MM.1S (cell line): ENCODE results near the gene ERI3.

Experiments used
- DNase-seq: peaks from one replicate; pipeline ENCODE4 v3.0.0-alpha.2; 2015
- H2AFZ ChIP-seq: fragments of 300-600 bp; sonication (generic); 2 replicates; pipeline ENCODE4 v1.6.0; 2016; ENCODE audit warnings: antibody characterized with exemption, low read length
- H3F3A ChIP-seq: fragments of 300-600 bp; sonication (generic); 2 replicates; pipeline ENCODE4 v1.6.1; 2016; ENCODE audit warnings: mild to moderate bottlenecking, antibody characterized with exemption, low read length, moderate library complexity, mixed read lengths; ENCODE audit not compliant: insufficient read depth
- H3K27ac ChIP-seq: fragments of 300-600 bp; sonication (generic); 2 replicates; pipeline ENCODE4 v1.5.1; 2016; ENCODE audit warnings: mild to moderate bottlenecking, low read length
- H3K27me3 ChIP-seq: fragments of 300-600 bp; sonication (generic); replicated peaks from 2 replicates; pipeline ENCODE4 v1.6.0; 2016; ENCODE audit warnings: low read length; ENCODE audit not compliant: insufficient read depth
- H3K36me3 ChIP-seq: fragments of 300-600 bp; sonication (generic); replicated peaks from 2 replicates; pipeline ENCODE4 v1.6.1; 2016; ENCODE audit warnings: mild to moderate bottlenecking, low read length, mixed read lengths; ENCODE audit not compliant: insufficient read depth
- H3K4me1 ChIP-seq: fragments of 300-600 bp; sonication (generic); 2 replicates; pipeline ENCODE4 v1.6.1; 2016; ENCODE audit warnings: low read length, mixed read lengths
- H3K4me2 ChIP-seq: fragments of 300-600 bp; sonication (generic); 2 replicates; pipeline ENCODE4 v1.6.0; 2016; ENCODE audit warnings: low read depth, low read length
- H3K4me3 ChIP-seq: fragments of 300-600 bp; sonication (generic); 2 replicates; pipeline ENCODE4 v1.5.1; 2016; ENCODE audit warnings: low read length, mixed read lengths
- H3K79me2 ChIP-seq: fragments of 300-600 bp; sonication (generic); 2 replicates; pipeline ENCODE4 v1.6.1; 2016; ENCODE audit warnings: mixed run types, low read length, mixed read lengths
- H3K9ac ChIP-seq: fragments of 300-600 bp; sonication (generic); 2 replicates; pipeline ENCODE4 v1.6.1; 2016; ENCODE audit warnings: low read length, mixed read lengths
- H3K9me2 ChIP-seq: fragments of 300-600 bp; sonication (generic); replicated peaks from 2 replicates; pipeline ENCODE4 v1.6.1; 2016; ENCODE audit warnings: mild to moderate bottlenecking, low read length, mixed read lengths; ENCODE audit not compliant: insufficient read depth
- H3K9me3 ChIP-seq: fragments of 300-600 bp; sonication (generic); replicated peaks from 2 replicates; pipeline ENCODE4 v1.6.1; 2016; ENCODE audit warnings: mild to moderate bottlenecking, low read length, mixed read lengths; ENCODE audit not compliant: insufficient read depth
- H4K20me1 ChIP-seq: fragments of 300-600 bp; sonication (generic); 2 replicates; pipeline ENCODE4 v1.6.1; 2016; ENCODE audit warnings: mild to moderate bottlenecking, low read length, moderate library complexity, mixed read lengths; ENCODE audit not compliant: insufficient read depth
- EZH2 ChIP-seq: fragments of 300-600 bp; sonication (generic); optimal IDR thresholded peaks from 2 replicates; pipeline ENCODE3; 2017; ENCODE audit warnings: low read depth, mild to moderate bottlenecking, antibody characterized with exemption, low read length, mixed read lengths
- EZH2phosphoT487 ChIP-seq: fragments of 300-600 bp; sonication (generic); IDR thresholded peaks from 2 replicates; pipeline ENCODE4 v1.6.1; 2018; ENCODE audit warnings: antibody characterized with exemption, low read length
- TF ChIP-seq, protein P1 (sequence below): fragments of 300-600 bp; sonication (generic); IDR thresholded peaks from 2 replicates; pipeline ENCODE4 v1.5.1; 2016; ENCODE audit warnings: antibody characterized with exemption, low read length, mixed read lengths

ERI3 gene

DNA sequence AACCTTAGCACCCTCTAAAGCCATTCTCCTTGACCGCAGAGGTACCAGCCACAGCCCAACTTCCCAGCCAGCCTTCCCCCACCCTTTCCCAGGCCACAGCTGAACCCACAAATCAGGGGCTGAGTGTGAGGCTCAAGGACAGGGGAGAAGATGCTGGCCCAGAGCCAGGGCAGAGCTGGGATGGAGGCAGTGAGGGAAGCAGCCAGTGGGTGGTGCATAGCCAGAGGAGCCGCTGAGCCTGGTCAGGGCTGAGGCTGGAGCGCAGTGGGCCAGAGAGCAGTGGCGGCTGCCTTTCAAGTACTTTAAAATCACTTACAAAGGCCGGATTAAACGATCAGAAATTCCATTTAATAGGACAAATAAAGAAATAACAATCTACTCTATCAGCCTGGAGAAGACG is 105.5 kb downstream of the ERI3 start:
- no peak overlapping the region for H2AFZ ChIP-seq
- no peaks in the 10 kb centered on the region for H3F3A ChIP-seq
- no peak for DNase-seq
- H3K9me3 ChIP-seq: no peaks in the 10 kb centered on the region
- TF ChIP-seq EZH2: no peak
- no peak for TF ChIP-seq EZH2phosphoT487
- TF ChIP-seq, protein P1, sequence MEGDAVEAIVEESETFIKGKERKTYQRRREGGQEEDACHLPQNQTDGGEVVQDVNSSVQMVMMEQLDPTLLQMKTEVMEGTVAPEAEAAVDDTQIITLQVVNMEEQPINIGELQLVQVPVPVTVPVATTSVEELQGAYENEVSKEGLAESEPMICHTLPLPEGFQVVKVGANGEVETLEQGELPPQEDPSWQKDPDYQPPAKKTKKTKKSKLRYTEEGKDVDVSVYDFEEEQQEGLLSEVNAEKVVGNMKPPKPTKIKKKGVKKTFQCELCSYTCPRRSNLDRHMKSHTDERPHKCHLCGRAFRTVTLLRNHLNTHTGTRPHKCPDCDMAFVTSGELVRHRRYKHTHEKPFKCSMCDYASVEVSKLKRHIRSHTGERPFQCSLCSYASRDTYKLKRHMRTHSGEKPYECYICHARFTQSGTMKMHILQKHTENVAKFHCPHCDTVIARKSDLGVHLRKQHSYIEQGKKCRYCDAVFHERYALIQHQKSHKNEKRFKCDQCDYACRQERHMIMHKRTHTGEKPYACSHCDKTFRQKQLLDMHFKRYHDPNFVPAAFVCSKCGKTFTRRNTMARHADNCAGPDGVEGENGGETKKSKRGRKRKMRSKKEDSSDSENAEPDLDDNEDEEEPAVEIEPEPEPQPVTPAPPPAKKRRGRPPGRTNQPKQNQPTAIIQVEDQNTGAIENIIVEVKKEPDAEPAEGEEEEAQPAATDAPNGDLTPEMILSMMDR: no peak
- H3K27ac ChIP-seq: no peak overlapping the region
- no peak overlapping the region for H3K4me2 ChIP-seq
- H3K4me1 ChIP-seq: no peaks in the 10 kb centered on the region
- no peaks in the 10 kb centered on the region for H3K36me3 ChIP-seq
- H3K9ac ChIP-seq: no peak overlapping the region
- no peaks in the 10 kb centered on the region for H4K20me1 ChIP-seq
- H3K27me3 ChIP-seq: no peaks in the 10 kb centered on the region
- no peaks in the 10 kb centered on the region for H3K79me2 ChIP-seq
- no peak overlapping the region for H3K4me3 ChIP-seq
- H3K9me2 ChIP-seq: no peaks in the 10 kb centered on the region

DNA sequence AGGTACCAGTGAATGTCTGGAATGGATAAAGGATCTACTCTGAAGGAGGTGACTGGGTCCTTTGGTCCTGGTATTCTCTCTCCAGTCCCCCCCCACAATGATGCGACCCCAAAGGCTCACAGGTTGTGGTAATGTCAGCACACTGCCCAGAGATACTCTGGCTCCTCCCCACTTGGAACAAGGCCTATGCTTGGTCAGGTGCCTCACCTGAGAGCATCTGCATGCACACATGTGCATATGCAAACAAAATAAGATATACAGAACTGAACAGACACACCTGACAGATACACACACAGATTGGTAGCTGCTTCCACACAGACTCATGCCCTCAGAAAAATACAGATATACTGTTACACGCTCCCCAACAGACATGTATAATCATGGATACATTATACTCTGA is 108.3 kb downstream of the ERI3 start:
- H3K9me3 ChIP-seq: no peaks in the 10 kb centered on the region
- no peak overlapping the region for H2AFZ ChIP-seq
- no peak for TF ChIP-seq EZH2phosphoT487
- TF ChIP-seq, protein P1: no peak
- no peak for TF ChIP-seq EZH2
- no peaks in the 10 kb centered on the region for H3F3A ChIP-seq
- no peaks in the 10 kb centered on the region for H3K79me2 ChIP-seq
- H3K4me3 ChIP-seq: no peak overlapping the region
- H3K4me1 ChIP-seq: no peaks in the 10 kb centered on the region
- no peaks in the 10 kb centered on the region for H3K36me3 ChIP-seq
- no peaks in the 10 kb centered on the region for H4K20me1 ChIP-seq
- H3K27ac ChIP-seq: no peak overlapping the region
- H3K27me3 ChIP-seq: no peaks in the 10 kb centered on the region
- H3K9ac ChIP-seq: no peak overlapping the region
- DNase-seq: no peak
- H3K4me2 ChIP-seq: no peak overlapping the region
- H3K9me2 ChIP-seq: no peaks in the 10 kb centered on the region

DNA sequence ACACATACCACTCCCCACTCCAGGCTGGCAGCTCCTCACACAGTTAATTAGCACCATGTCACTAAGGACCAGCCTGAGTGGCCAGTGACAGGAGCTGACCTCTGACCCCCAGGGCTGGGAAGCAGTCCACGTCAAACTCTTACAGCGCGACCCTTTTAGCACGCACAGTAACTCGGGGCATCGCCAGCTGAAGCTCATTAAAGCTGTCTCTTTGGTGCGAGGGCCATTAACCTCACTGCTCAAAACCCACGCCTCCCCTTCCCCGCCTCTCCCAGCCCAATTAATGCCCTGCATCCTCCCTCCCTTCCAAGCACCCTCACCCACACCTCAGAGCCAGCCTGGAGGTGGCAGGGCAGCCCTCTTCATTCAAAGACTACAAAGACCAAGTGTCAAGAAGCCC is 110.1 kb downstream of the ERI3 start:
- TF ChIP-seq EZH2 (no peak), EZH2phosphoT487 (no peak)
- H3K79me2 ChIP-seq: no peaks in the 10 kb centered on the region
- H2AFZ ChIP-seq: no peak overlapping the region
- no peaks in the 10 kb centered on the region for H3K27me3 ChIP-seq
- DNase-seq: no peak
- no peak overlapping the region for H3K4me2 ChIP-seq
- H3K4me1 ChIP-seq: no peaks in the 10 kb centered on the region
- no peak overlapping the region for H3K27ac ChIP-seq
- no peaks in the 10 kb centered on the region for H3K9me3 ChIP-seq
- H3F3A ChIP-seq: no peaks in the 10 kb centered on the region
- no peaks in the 10 kb centered on the region for H3K9me2 ChIP-seq
- no peak overlapping the region for H3K4me3 ChIP-seq
- no peaks in the 10 kb centered on the region for H3K36me3 ChIP-seq
- H3K9ac ChIP-seq: no peak overlapping the region
- H4K20me1 ChIP-seq: no peaks in the 10 kb centered on the region

DNA sequence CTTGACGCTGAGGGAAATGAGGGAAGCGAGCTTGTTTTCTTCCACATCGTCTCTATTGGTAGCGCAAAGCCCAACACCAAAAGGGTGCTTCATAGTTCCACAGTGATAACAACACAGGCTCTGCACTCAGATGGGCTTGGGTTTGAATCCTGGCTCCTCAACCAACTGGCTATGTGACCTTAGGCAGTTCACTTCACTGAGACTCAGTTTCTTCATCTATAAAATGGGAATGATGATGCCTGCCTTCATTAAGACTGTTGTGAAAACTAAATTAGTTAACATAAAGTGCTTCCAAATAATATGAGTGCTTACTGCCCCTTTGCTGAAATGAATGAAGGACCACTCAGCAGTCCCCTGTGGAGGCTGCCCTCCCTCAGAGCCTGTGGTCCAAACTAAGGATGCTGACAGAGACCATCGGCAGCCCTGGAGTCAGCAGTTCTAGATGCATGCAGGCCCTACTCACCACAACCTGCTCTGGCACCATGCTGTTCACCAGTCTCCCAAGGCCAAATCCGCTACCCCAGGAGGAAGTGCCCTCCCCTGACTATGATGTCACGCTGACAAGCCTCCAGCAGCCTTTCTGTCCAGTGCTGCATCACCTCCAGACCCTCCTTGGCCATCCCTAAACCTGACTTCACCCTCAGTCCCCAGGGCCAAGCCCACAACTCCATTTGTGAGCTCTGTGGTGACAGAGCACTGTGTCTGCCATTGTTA is 111.1 kb downstream of the ERI3 start:
- Histone ChIP-seq H3K9me3 (no peaks in the 10 kb centered on the region), H3K4me3 (no peak overlapping the region), H3K4me1 (no peaks in the 10 kb centered on the region), H3K9me2 (no peaks in the 10 kb centered on the region), H3K36me3 (no peaks in the 10 kb centered on the region), H3F3A (no peaks in the 10 kb centered on the region), H3K9ac (no peak overlapping the region), H3K79me2 (no peaks in the 10 kb centered on the region), H3K27me3 (no peaks in the 10 kb centered on the region), H3K4me2 (no peak overlapping the region), H3K27ac (no peak overlapping the region), H4K20me1 (no peaks in the 10 kb centered on the region), H2AFZ (no peak overlapping the region)
- DNase-seq: no peak
- TF ChIP-seq, protein P1: no peak
- no peak for TF ChIP-seq EZH2
